GM10248 (cell line): ENCODE measurements around the gene IMPA2.
"Not testable (repeated sequence)": the region's sequence is repeated elsewhere in the genome, so short reads cannot be mapped to it uniquely, and the experiment has no call there.

Experiments used
- CTCF ChIA-PET: fragments of 300-600 bp; sonication (Branson Sonifier 250); formaldehyde crosslinking; extraction: SDS; loops from one replicate; lab custom pipeline; 2021; ENCODE audit warnings: antibody characterized with exemption; lab: Yijun Ruan, JAX
- POLR2A ChIA-PET: fragments of 350-650 bp; sonication (Branson Sonifier 250); formaldehyde crosslinking; extraction: SDS; loops from one replicate; lab custom pipeline; 2020; ENCODE audit warnings: antibody characterized with exemption; lab: Yijun Ruan, JAX
- DNase-seq: peaks from one replicate; pipeline ENCODE4 v3.0.0; 2012; ENCODE audit errors: extremely low spot score
- TF ChIP-seq, protein P1 (sequence below): IDR thresholded peaks from 2 replicates; pipeline ENCODE4 v1.5.1; 2012; ENCODE audit warnings: mild to moderate bottlenecking, low read depth; ENCODE audit errors: extremely low read depth, missing control alignments, control extremely low read depth

Gene IMPA2

DNA sequence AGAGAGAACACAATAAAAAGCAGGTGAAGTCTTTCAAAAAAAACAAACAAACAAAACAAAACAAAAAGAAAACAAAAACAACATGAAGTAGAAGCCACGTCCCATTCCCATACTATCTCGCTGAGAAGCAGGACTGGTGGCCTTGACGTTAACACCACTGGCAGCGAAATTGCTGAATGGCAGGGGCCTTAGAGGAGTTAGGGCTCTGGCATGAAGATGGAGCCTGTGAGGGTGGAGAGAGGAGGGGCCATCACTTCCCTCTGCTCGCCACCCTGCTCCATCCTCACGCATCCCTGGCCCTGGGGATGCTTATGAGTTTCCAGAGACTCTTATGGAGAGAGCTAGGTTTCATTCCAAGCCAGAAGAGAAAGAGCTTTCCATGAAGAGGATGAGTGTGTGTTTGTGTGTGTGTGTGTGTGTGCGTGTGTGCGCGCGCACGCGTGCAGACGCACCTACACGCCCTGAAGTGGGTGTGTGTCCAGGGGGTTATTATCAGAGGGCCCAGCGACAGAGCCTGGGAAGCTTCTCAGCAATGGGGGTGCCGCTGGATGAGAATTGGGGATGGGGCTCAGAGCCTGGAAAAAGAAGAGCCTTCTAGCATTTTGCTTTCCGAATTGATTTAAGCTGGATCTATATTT, 20.4 kb upstream of the IMPA2 start:
- ChIA-PET CTCF (interaction anchor here (0.7 kb wide), 1 partner anchor 22 kb away, joined by 3 read pairs; no protein-coding TSS in a partner anchor), POLR2A (no interaction called here)
- TF ChIP-seq, protein P1, sequence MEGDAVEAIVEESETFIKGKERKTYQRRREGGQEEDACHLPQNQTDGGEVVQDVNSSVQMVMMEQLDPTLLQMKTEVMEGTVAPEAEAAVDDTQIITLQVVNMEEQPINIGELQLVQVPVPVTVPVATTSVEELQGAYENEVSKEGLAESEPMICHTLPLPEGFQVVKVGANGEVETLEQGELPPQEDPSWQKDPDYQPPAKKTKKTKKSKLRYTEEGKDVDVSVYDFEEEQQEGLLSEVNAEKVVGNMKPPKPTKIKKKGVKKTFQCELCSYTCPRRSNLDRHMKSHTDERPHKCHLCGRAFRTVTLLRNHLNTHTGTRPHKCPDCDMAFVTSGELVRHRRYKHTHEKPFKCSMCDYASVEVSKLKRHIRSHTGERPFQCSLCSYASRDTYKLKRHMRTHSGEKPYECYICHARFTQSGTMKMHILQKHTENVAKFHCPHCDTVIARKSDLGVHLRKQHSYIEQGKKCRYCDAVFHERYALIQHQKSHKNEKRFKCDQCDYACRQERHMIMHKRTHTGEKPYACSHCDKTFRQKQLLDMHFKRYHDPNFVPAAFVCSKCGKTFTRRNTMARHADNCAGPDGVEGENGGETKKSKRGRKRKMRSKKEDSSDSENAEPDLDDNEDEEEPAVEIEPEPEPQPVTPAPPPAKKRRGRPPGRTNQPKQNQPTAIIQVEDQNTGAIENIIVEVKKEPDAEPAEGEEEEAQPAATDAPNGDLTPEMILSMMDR: no peak
- DNase-seq: no peak

DNA sequence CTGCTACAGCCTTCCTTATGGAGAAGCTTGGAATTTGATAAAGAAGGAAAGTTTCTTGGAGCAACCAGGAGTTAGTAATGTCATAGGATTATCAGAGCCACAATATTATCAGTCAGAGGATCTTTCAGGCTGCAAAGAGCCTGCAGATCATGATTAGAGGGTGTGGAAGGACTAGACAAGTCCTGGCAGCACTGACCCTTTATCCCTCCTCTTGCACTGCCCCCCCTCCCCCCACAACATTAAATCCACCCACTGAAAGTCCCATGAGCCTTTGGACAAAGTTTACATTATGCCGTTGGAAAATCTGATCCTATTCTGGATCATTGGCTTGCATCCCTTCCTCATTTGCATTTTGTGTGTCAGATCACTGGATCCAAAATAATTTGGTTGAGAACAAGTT, 18.7 kb upstream of the IMPA2 start:
- POLR2A ChIA-PET: interaction anchor here (0.6 kb wide), 1 partner anchor 9 kb away, joined by 5 read pairs; no protein-coding TSS in a partner anchor
- TF ChIP-seq, protein P1: no peak
- DNase-seq: no peak
- CTCF ChIA-PET: interaction anchor here (0.9 to 1.4 kb wide), 3 partner anchors 11 to 31 kb away, joined by 3 read pairs; no protein-coding TSS in a partner anchor

DNA sequence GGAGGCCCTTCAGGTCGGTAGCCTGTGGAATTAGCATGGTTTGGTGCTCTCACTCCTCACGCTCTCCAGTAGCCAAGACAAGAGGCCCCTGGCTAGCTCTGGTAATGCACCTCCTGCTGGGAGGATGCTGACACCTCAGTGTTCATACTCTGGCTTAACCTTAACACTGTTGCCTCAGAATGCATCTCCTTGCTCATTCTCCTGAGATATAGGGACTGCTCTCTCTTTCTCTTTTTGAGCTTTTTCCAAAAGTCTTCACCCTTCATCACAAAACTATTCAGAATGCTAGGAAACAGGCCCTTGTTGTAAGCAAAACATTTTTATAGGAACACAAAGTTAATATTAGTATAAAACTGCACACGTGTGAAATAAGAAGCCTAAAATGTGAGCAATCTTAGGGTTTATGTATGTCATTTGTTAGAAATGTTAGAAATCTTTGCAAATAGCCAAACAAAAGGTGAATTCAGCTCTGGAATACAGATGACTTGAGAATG, 17.3 kb upstream of the IMPA2 start:
- ChIA-PET CTCF (no interaction called here), POLR2A (no interaction called here)
- no peak for DNase-seq
- TF ChIP-seq, protein P1: no peak

DNA sequence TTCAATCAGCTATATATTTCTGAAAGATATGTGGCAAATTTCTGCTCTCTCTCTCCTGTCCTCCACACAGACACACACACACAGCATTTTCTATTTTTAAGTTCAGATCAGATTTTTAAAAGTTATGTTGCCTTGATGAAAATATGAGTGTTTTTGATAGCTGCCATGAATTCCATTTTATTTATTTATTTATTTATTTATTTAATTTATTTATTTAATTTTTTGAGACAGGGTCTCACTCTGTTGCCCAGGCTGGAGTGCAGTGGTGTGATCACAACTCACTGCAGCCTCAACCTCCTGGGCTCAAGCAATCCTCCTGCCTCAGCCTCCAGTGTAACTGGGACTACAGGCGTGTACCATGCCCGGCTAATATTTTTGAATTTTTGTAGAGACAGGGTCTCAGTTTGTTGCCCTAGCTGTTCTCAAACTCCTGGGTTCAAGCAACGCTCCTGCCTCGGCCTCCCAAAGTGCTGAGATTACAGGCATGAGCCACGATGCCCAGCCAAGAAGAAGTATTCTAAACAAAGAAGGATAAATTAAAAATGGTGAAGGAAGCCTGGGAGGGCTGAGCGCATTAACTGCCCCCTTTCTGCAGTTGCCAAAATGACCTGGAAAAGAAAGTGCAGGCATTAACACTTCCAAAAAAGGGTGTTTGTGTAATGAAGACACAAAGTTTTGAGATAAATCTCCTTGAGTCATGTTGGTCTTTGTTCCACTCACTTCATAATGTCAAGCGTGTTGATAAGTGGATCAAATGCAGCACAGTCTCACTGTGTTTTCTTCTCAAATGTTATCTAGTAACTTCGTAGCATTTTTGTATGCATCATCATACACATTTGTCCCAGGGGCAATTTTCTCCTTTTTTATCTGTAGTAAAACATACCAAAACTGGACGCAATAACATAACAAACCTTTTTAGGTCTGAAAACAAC, 11.1 kb upstream of the IMPA2 start:
- TF ChIP-seq, protein P1: no peak
- no peak for DNase-seq
- CTCF ChIA-PET: no interaction called here
- POLR2A ChIA-PET: no interaction called here

DNA sequence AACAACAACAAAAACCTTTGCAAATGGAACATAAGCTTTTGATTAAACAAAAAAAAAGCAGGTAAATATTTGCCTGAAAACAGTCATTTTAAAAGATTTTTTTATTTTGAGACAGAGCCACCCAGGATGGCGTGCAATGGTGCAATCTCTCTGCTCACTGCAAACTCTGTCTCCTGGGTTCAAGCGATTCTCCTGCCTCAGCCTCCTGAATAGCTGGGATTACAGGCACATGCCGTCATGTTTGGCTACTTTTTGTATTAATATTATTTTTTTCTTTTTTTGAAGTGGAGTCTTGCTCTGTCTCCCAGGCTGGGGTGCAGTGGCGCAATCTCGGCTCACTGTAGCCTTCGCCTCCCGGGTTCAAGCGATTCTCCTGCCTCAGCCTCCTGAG, 10.5 kb upstream of the IMPA2 start:
- DNase-seq, POLR2A ChIA-PET, CTCF ChIA-PET: not testable (repeated sequence)

DNA sequence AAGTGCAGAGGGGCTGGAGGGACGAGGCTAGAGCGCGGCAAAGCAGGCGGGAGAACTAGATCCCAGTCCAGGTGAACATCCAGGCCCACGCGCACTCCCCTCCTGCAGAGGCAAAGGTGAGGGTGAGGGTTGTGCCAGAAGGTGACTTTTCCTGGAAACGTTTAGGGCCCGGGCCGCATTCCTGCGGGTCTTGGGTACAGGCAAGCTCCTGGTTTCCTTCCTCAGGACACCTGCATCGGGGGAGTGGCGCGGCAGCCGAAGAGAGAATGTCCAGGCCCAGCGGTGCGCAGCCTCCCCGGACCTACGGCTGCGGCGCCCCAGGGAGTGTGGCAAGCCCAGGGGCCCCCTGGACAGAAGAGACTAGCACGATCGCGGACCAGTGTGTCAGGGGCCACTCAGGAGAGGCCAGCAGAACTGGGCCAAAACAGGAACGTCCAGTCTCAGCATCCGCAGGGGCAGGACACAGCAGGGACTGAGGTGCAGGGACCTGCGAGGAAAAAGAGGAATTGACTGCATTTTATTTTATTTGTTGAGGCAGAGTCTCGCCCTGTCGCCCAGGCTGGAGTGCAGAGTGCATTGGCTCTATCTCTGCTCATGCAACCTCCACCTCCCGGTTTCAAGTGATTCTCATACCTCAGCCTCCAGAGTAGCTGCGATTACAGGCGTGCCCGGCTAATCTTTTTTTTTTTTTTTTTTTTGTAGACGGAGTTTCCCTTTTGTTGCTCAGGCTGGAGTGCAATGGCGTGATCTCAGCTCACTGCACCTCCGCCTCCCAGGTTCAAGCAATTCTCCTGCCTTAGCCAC, 8.7 kb upstream of the IMPA2 start:
- CTCF ChIA-PET: no interaction called here
- DNase-seq: no peak
- POLR2A ChIA-PET: no interaction called here

More for the DNA sequence above, 8.7 kb upstream of the IMPA2 start:
- TF ChIP-seq, protein P1: no peak
